Activated B cell treated with CpG ODN at 0.5 μM for 24 hours (primary cell): Measurements from ENCODE around the gene ATP8A1. TPM values are rescaled to one million over a fixed set of nuclear protein-coding genes. Genes with fewer than 3 reads are reported as not detected.

Experiments
- ATAC-seq: fragments of 200-7000 bp; cut with Tn5 transposase; one replicate; pipeline ENCODE4 v1.10.0; 2021; ENCODE audit warnings: low read depth, mild to moderate bottlenecking, moderate library complexity
- CTCF ChIA-PET: fragments of 350-600 bp; sonication (Branson Sonifier 250); formaldehyde crosslinking; loops from one replicate; lab custom pipeline; 2021; ENCODE audit warnings: antibody characterized with exemption; lab: Charles Lee
- POLR2A ChIA-PET: fragments of 350-600 bp; sonication (Branson Sonifier 250); formaldehyde crosslinking; loops from one replicate; lab custom pipeline; 2021; ENCODE audit warnings: antibody characterized with exemption; lab: Charles Lee
- DNase-seq: peaks from one replicate; pipeline ENCODE4 v3.0.0; 2022
- H3K27ac Mint-ChIP-seq: one replicate; pipeline ENCODE4 v1.8.0; 2020; ENCODE audit warnings: mixed read lengths
- H3K27me3 Mint-ChIP-seq: one replicate; pipeline ENCODE4 v1.8.0; 2021; ENCODE audit warnings: mixed read lengths
- H3K36me3 Mint-ChIP-seq: one replicate; pipeline ENCODE4 v1.8.0; 2021; ENCODE audit warnings: low read depth, mixed read lengths
- H3K4me1 Mint-ChIP-seq: one replicate; pipeline ENCODE4 v1.8.0; 2021; ENCODE audit warnings: mixed read lengths
- H3K4me3 Mint-ChIP-seq: one replicate; pipeline ENCODE4 v1.8.0; 2020; ENCODE audit warnings: mild to moderate bottlenecking, mixed read lengths
- H3K9me3 Mint-ChIP-seq: one replicate; pipeline ENCODE4 v1.8.0; 2020; ENCODE audit warnings: mixed read lengths
- intact Hi-C: fragments of 100-400 bp; cut with micrococcal nuclease; formaldehyde crosslinking; loops from one replicate; pipeline ENCODE4 v1.15.1; 2024
- total RNA-seq: library from RNA; stranded (reverse); gene quantifications from 2 replicates; pipeline ENCODE4 v1.2.3, GENCODE V29; 2022
- TF ChIP-seq, protein P1 (sequence below): fragments of 200-600 bp; IDR thresholded peaks from one replicate; pipeline ENCODE4 v1.8.0; 2022; ENCODE audit warnings: antibody characterized with exemption, mild to moderate bottlenecking

ATP8A1 gene
- total RNA-seq, 1 donor from 2014 or later: 35.6 TPM

DNA sequence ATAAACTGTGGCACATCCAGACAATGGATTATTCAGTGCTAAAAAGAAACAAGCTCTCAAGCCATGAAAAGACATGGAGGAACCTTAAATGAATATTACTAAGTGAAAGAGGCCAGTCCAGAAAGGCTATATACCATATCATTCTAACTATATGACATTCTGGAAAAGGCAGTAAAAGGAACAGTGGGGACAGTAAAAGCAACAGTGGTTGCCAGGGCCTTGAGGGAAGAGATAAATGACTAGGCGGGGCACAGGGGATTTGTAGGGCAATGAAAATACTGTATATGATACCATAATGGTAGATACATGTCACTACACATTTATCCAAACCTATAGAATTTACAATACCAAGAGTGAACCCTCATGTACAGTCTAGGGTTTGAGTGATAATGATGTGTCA lies 115.3 kb downstream of the ATP8A1 start:
- peaks cover 3% of the 10 kb centered on the region for H3K9me3 Mint-ChIP-seq

DNA sequence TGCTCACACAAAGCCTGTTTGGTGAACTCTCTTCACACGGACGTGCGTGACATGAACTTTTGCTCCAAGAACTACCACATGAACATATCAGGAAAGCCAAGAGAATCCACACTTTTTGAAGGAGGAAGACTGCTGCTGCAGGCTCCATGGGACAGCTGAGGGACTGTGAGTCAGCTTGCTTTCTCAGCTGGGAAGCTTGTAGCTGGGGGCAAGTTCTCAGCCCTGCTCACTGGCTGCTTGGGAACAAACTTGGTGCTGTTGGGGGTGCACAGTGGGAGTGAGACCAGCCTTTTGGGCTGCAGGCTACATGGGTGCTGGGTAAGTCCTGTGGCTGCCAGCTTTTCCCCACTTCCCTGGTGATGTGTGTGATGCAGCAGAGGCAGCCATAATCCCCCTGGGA lies 123.9 kb downstream of the ATP8A1 start:
- Mint-ChIP-seq H3K36me3 (peaks cover 76% of the 10 kb centered on the region), H3K27ac (no peak overlapping the region), H3K27me3 (no peaks in the 10 kb centered on the region), H3K9me3 (no peaks in the 10 kb centered on the region), H3K4me1 (no peaks in the 10 kb centered on the region), H3K4me3 (no peak overlapping the region)
- ChIA-PET POLR2A (no interaction called here), CTCF (interaction anchor here (0.6 kb wide), 1 partner anchor 13 kb away, joined by 3 read pairs; no protein-coding TSS in a partner anchor)
- intact Hi-C loops: no loop called here
- TF ChIP-seq, protein P1, sequence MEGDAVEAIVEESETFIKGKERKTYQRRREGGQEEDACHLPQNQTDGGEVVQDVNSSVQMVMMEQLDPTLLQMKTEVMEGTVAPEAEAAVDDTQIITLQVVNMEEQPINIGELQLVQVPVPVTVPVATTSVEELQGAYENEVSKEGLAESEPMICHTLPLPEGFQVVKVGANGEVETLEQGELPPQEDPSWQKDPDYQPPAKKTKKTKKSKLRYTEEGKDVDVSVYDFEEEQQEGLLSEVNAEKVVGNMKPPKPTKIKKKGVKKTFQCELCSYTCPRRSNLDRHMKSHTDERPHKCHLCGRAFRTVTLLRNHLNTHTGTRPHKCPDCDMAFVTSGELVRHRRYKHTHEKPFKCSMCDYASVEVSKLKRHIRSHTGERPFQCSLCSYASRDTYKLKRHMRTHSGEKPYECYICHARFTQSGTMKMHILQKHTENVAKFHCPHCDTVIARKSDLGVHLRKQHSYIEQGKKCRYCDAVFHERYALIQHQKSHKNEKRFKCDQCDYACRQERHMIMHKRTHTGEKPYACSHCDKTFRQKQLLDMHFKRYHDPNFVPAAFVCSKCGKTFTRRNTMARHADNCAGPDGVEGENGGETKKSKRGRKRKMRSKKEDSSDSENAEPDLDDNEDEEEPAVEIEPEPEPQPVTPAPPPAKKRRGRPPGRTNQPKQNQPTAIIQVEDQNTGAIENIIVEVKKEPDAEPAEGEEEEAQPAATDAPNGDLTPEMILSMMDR: no peak
- ATAC-seq (no peak), DNase-seq (no peak)

More for the DNA sequence above, 115.3 kb downstream of the ATP8A1 start:
- Mint-ChIP-seq H3K36me3 (peaks cover 49% of the 10 kb centered on the region), H3K4me1 (no peaks in the 10 kb centered on the region), H3K4me3 (no peak overlapping the region), H3K27ac (no peak overlapping the region), H3K27me3 (no peaks in the 10 kb centered on the region)
- POLR2A ChIA-PET: no interaction called here
- intact Hi-C loops: no loop called here
- DNase-seq (no peak), ATAC-seq (no peak)
- TF ChIP-seq, protein P1: no peak
- CTCF ChIA-PET: no interaction called here

DNA sequence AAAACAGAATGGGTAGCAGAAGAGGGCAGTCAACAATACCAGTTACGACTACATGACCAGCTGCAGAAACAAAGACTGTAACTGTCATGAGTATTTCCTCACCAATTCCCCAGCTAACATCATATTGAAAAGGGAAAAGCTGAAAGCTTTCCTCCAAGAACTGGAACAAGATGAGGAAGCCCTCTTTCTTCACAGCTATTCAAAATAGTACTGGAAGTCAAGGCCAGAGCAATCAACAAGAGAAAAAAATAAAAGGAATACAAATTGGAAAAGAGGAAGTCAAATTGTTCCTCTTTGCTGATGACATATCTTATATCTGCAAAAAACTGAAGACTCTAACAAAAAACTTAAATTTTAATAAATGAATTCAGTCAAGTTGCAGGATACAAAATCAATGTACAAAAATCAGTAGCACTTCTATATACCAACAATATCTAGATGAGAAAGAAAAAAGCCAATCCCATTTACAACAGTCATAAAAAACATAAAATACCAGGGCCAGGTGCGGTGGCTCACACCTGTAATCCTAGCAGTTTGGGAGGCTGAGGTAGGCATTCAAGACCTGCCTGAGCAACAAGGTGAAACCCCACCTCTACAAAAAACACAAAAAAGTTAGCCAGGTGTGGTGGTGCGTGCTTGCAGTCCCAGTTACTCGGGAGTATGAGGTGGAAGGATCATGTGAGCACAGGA lies 125.4 kb downstream of the ATP8A1 start:
- TF ChIP-seq, protein P1: no peak
- H3K4me3 Mint-ChIP-seq: no peak overlapping the region
- H3K9me3 Mint-ChIP-seq: no peaks in the 10 kb centered on the region
- DNase-seq: no peak
- peaks cover 72% of the 10 kb centered on the region for H3K36me3 Mint-ChIP-seq
- no peaks in the 10 kb centered on the region for H3K27me3 Mint-ChIP-seq
- no peak for ATAC-seq
- CTCF ChIA-PET: no interaction called here
- POLR2A ChIA-PET: no interaction called here
- intact Hi-C loops: no loop called here
- H3K4me1 Mint-ChIP-seq: no peaks in the 10 kb centered on the region
- H3K27ac Mint-ChIP-seq: no peak overlapping the region

DNA sequence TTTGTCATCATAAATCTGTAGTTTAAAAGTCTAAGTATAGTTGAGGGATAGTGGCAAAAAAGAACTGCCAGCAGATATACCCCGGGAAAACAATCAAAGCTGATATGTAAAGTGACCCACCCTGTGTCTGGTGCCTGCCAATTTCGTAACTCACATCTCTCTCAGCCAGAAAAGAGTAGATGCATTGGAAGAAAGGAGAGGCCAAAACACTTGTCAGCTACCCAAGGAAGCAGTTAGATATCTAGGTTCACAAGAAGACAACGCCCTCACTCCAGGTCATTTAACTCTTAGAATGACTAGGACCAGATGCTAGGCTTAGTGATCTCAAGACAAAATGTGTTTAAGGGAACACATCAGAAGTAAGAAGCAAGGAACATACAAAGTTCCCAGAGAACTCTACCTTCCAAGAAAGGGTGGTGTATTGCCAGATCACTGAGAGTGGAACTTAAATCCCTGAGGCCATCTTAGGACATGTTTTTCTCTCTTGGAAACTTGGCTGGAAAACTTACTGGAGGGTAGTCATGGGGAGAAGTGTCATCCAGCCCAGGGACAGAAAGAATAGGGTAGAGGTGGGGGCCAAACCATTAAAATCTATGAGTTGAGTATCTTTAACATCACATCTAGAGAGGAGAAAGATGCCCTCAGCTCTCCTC lies 133.7 kb downstream of the ATP8A1 start:
- intact Hi-C loops: no loop called here
- CTCF ChIA-PET: interaction anchor here (0.9 to 1.2 kb wide), 2 partner anchors 11 to 245 kb away, joined by 3 read pairs; no protein-coding TSS in a partner anchor
- H3K4me1 Mint-ChIP-seq: no peaks in the 10 kb centered on the region
- no peaks in the 10 kb centered on the region for H3K9me3 Mint-ChIP-seq
- TF ChIP-seq, protein P1: no peak
- no peak overlapping the region for H3K4me3 Mint-ChIP-seq
- POLR2A ChIA-PET: no interaction called here
- H3K27me3 Mint-ChIP-seq: no peaks in the 10 kb centered on the region
- peaks cover 56% of the 10 kb centered on the region for H3K36me3 Mint-ChIP-seq
- ATAC-seq: no peak
- no peak for DNase-seq
- no peak overlapping the region for H3K27ac Mint-ChIP-seq

DNA sequence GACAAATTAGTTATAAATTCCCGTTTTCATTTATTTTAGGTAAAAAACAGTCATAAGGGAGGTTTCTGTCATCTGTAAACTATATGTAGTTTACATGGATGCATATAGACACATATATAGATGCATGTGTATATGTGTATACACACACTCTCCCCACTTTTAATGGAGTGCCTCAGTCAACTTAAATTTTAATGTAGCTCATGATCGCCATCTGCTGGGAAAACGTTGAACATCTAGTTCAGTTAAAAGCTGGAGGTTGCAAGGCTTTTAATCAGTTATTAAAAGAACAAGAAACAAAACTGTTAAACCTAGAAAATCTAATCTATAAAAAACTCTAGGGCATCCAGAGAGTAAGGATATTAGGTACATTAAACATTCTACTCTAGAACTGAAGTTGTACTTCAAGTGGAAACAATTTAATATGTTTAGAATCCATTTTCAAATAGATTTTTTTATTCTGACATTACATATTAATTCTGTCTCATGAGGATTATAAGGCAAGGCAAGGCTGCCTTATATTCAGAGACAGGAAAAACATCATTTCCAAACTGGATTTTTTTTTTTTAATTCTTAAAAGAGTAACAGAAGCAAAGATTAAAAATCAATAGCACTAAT lies 137.0 kb downstream of the ATP8A1 start:
- no peak for DNase-seq
- Mint-ChIP-seq H3K9me3 (no peaks in the 10 kb centered on the region), H3K27me3 (no peaks in the 10 kb centered on the region), H3K4me3 (no peak overlapping the region), H3K4me1 (peaks cover 6% of the 10 kb centered on the region), H3K27ac (no peak overlapping the region), H3K36me3 (peaks cover 44% of the 10 kb centered on the region)
- intact Hi-C loops: loop anchor here (1.0 to 10.0 kb wide), 4 partner anchors 149 to 563 kb away; partner anchors contain the start of gene BEND4
- POLR2A ChIA-PET: no interaction called here
- peak; percentile 42 for ATAC-seq
- TF ChIP-seq, protein P1: peak; percentile 59
- CTCF ChIA-PET: interaction anchor here (0.6 to 3.6 kb wide), 13 partner anchors 13 to 1240 kb away, joined by 3 to 39 read pairs (median 4); no protein-coding TSS in a partner anchor
